Measurements from ENCODE around the gene USP40.

GRCh38 chr2:233489666-233490065, 76.9 kb downstream of the USP40 start:
- TF ChIP-seq CTCF (IDR thresholded peaks at IDR 0.05) = no peak
- TF ChIP-seq EZH2 (IDR thresholded peaks at IDR 0.05; ENCODE audit: borderline replicate concordance, insufficient read depth, low read depth, low read length, poor library complexity, severe bottlenecking) = no peak

Data from B cell (primary cell).